GM12878 (cell line): Measurements from ENCODE around the gene SMPD2. TPM values are rescaled to one million over a fixed set of nuclear protein-coding genes. Genes with fewer than 3 reads are reported as not detected.

Experiments
- ATAC-seq: fragments of 200-7000 bp; cut with Tn5 transposase; 3 replicates; pipeline ENCODE4 v1.9.1; 2020; ENCODE audit warnings: mild to moderate bottlenecking, moderate library complexity
- BruUV-seq: library from RNA; stranded (reverse); fragments of 400-500 nt; replicated peaks from 2 replicates; lab custom pipeline; 2021; lab: Mats Ljungman, UMichigan
- CTCF ChIA-PET: fragments of 300-600 bp; sonication (Branson Sonifier 250); formaldehyde crosslinking; extraction: SDS; loops from one replicate; lab custom pipeline; 2021; ENCODE audit warnings: inconsistent platforms; lab: Yijun Ruan, JAX
- POLR2A ChIA-PET: fragments of 350-600 bp; formaldehyde crosslinking; extraction: SDS; loops from one replicate; lab custom pipeline; 2021; ENCODE audit warnings: inconsistent platforms; lab: Charles Lee
- RAD21 ChIA-PET: fragments of 300-600 bp; sonication (Branson Sonifier 250); formaldehyde crosslinking; loops from one replicate; lab custom pipeline; 2023; ENCODE audit warnings: antibody characterized with exemption; ENCODE audit not compliant: unreplicated experiment; lab: Charles Lee
- SMC1A ChIA-PET: fragments of 300-600 bp; sonication (Branson Sonifier 250); formaldehyde crosslinking; loops from one replicate; lab custom pipeline; 2023; ENCODE audit not compliant: unreplicated experiment, uncharacterized antibody; lab: Charles Lee
- DNase-seq: peaks from one replicate; pipeline ENCODE4 v3.0.0-alpha.2; 2011; ENCODE audit warnings: low read depth, low spot score
- FAIRE-seq: peaks from 3 replicates; lab custom pipeline; 2011; peaks lifted over from hg19 to GRCh38; lab: Jason Lieb, UNC
- H2AFZ ChIP-seq: 2 replicates; pipeline ENCODE4 v1.6.0; 2011; ENCODE audit warnings: low read depth, low read length, control low read depth; ENCODE audit not compliant: control insufficient read depth
- H3K27ac ChIP-seq: 2 replicates; pipeline ENCODE4 v1.5.1; 2011; ENCODE audit warnings: control low read depth; ENCODE audit not compliant: control insufficient read depth, insufficient read depth
- H3K27me3 ChIP-seq, 2 experiments: replicated peaks in 1 of 2; 2 replicates each; pipeline versions ENCODE4 v1.6.0 to v1.6.1; 2011; ENCODE audit warnings: low read length in 1 of 2; ENCODE audit not compliant: control insufficient read depth in 2 of 2, insufficient read depth in 2 of 2
- H3K36me3 ChIP-seq, 2 experiments: 2 replicates each; pipeline ENCODE4 v1.5.1; 2011; ENCODE audit warnings: low read length in 1 of 2; ENCODE audit not compliant: control insufficient read depth in 2 of 2, insufficient read depth in 2 of 2
- H3K4me1 ChIP-seq: 2 replicates; pipeline ENCODE4 v1.6.1; 2011; ENCODE audit warnings: mild to moderate bottlenecking, low read length, moderate library complexity, mixed read lengths; ENCODE audit not compliant: control insufficient read depth, insufficient read depth
- H3K4me2 ChIP-seq: 2 replicates; pipeline ENCODE4 v1.6.0; 2011; ENCODE audit warnings: control low read depth; ENCODE audit not compliant: control insufficient read depth, insufficient read depth
- H3K4me3 ChIP-seq: fragments of 200-600 bp; sonication (generic); 2 replicates; pipeline ENCODE4 v1.5.1; 2016
- H3K79me2 ChIP-seq: 2 replicates; pipeline ENCODE4 v1.6.0; 2011; ENCODE audit warnings: low read length; ENCODE audit not compliant: control insufficient read depth, insufficient read depth
- H3K9ac ChIP-seq: 2 replicates; pipeline ENCODE4 v1.8.0; 2011; ENCODE audit warnings: low read length, control low read depth, mixed read lengths; ENCODE audit not compliant: control insufficient read depth, insufficient read depth
- H3K9me3 ChIP-seq: replicated peaks from 3 replicates; pipeline ENCODE4 v1.5.1; 2011; ENCODE audit warnings: mild to moderate bottlenecking, low read length; ENCODE audit not compliant: control insufficient read depth, insufficient read depth
- H4K20me1 ChIP-seq: 2 replicates; pipeline ENCODE4 v1.6.0; 2011; ENCODE audit not compliant: control insufficient read depth, insufficient read depth
- BRCA1 ChIP-seq: IDR thresholded peaks from 2 replicates; pipeline ENCODE4 v1.6.1; 2011; ENCODE audit warnings: low read depth, low read length, improper control_type of control experiment
- CEBPZ ChIP-seq: fragments of 150-350 bp; IDR thresholded peaks from 2 replicates; pipeline ENCODE4 v1.6.1; 2016; ENCODE audit warnings: low read depth, low read length
- CREB1 ChIP-seq: IDR thresholded peaks from 2 replicates; pipeline ENCODE4 v1.6.1; 2012; ENCODE audit warnings: low read depth, mild to moderate bottlenecking, inconsistent platforms
- EP300 ChIP-seq, 2 experiments: fragments of 150-350 bp in 1 of 2; IDR thresholded peaks; 2 replicates each; pipeline ENCODE4 v1.6.1; 2011 to 2012; ENCODE audit warnings: low read depth in 2 of 2, low read length in 2 of 2, borderline replicate concordance in 1 of 2, improper control_type of control experiment in 1 of 2, inconsistent platforms in 1 of 2; ENCODE audit not compliant: control insufficient read depth in 1 of 2
- ESRRA ChIP-seq: IDR thresholded peaks from 2 replicates; pipeline ENCODE4 v1.6.1; 2012; ENCODE audit warnings: mild to moderate bottlenecking, low read length, improper control_type of control experiment
- HSF1 ChIP-seq: fragments of 150-350 bp; IDR thresholded peaks from 2 replicates; pipeline ENCODE4 v1.6.1; 2014; ENCODE audit warnings: mild to moderate bottlenecking, low read depth, low read length
- IKZF2 ChIP-seq, 2 experiments: fragments of 450-650 bp; IDR thresholded peaks; 2 replicates each; pipeline ENCODE4 v1.6.1; 2017; ENCODE audit warnings: mild to moderate bottlenecking in 2 of 2, moderate library complexity in 2 of 2
- MEF2B ChIP-seq: fragments of 450-650 bp; IDR thresholded peaks from 2 replicates; pipeline ENCODE4 v1.6.1; 2018; ENCODE audit warnings: mild to moderate bottlenecking, moderate library complexity; ENCODE audit not compliant: partially characterized antibody, poor library complexity, severe bottlenecking
- MTA3 ChIP-seq: IDR thresholded peaks from 2 replicates; pipeline ENCODE4 v1.6.1; 2012; ENCODE audit warnings: low read length, inconsistent platforms, borderline replicate concordance
- MXI1 ChIP-seq: fragments of 150-350 bp; IDR thresholded peaks from 2 replicates; pipeline ENCODE4 v1.6.1; 2011; ENCODE audit warnings: low read depth, mild to moderate bottlenecking, inconsistent platforms, low read length, improper control_type of control experiment
- PAX5 ChIP-seq: IDR thresholded peaks from 2 replicates; pipeline ENCODE4 v1.6.1; 2011; ENCODE audit warnings: low read depth, low read length, borderline replicate concordance
- PML ChIP-seq: IDR thresholded peaks from 2 replicates; pipeline ENCODE4 v1.6.1; 2012; ENCODE audit warnings: low read length, inconsistent platforms
- RCOR1 ChIP-seq: conservative IDR thresholded peaks from 2 replicates; pipeline ENCODE4 v1.6.1; 2012; ENCODE audit warnings: low read depth, low read length, improper control_type of control experiment
- RUNX3 ChIP-seq: IDR thresholded peaks from 2 replicates; pipeline ENCODE4 v1.6.1; 2012; ENCODE audit warnings: low read length, inconsistent platforms
- SMC3 ChIP-seq: IDR thresholded peaks from 2 replicates; pipeline ENCODE4 v1.6.1; 2011; ENCODE audit warnings: low read length, improper control_type of control experiment, borderline replicate concordance
- ZNF384 ChIP-seq: IDR thresholded peaks from 2 replicates; pipeline ENCODE4 v1.6.1; 2012; ENCODE audit warnings: low read depth, mild to moderate bottlenecking, low read length, improper control_type of control experiment, borderline replicate concordance
- WGBS: methylation state at CpG from one replicate; pipeline ENCODE4 v1.1.6; 2016; ENCODE audit warnings: low lambda C conversion rate; ENCODE audit not compliant: insufficient replicate concordance, insufficient coverage; ENCODE audit errors: missing lambda C conversion rate; 5-methylcytosine and 5-hydroxymethylcytosine counted together
- in situ Hi-C: fragments of 300-500 bp; cut with MboI; formaldehyde crosslinking; loops from 9 replicates; pipeline ENCODE4 v1.14.3; 2018; ENCODE audit warnings: mixed read lengths
- intact Hi-C: fragments of 100-400 bp; cut with micrococcal nuclease; formaldehyde crosslinking; loops from one replicate; pipeline ENCODE4 v1.14.2; 2022; ENCODE audit not compliant: unreplicated experiment
- polyA plus RNA-seq, 11 experiments: library from polyadenylated mRNA; depleted of rRNA in 4 of 11; unstranded in 6 of 11; stranded (reverse) in 5 of 11; fragments of >200 nt; fragmentation: Nextera tagmentation in 4 of 11; fragmentation: Illumina TruSeq in 1 of 11; extraction: Ambion mirVana in 4 of 11; extraction: Trizol in 1 of 11; gene quantifications; 1 replicate in 1 of 11; 2 replicates in 10 of 11; pipeline versions ENCODE4 v1.2.1 to v1.2.3, GENCODE V29; 2011 to 2016; ENCODE audit warnings: inconsistent platforms in 2 of 11, missing spikeins in 2 of 11, low read depth in 1 of 11
- total RNA-seq, 4 experiments: library from RNA; depleted of rRNA in 3 of 4; stranded (reverse); fragments of >200 nt in 3 of 4; fragmentation: Illumina TruSeq in 1 of 4; extraction: Trizol in 1 of 4; gene quantifications; 2 replicates each; pipeline versions ENCODE4 v1.2.1 to v1.2.3, GENCODE V29; 2013 to 2021

SMPD2 gene
- total and polyA plus RNA-seq, 10 of the 15 experiments (the other 5 are each of a cell fraction or from before 2014, with no cell fraction given): 0.06 to 15.4 (median 9.7) TPM

GRCh38 chr6:109472132-109472995, 31.8 kb downstream of the SMPD2 start:
- H3K36me3 ChIP-seq: peaks cover 12 to 24% of the 10 kb centered on the region in 2 experiments
- no peaks in the 10 kb centered on the region; the same call in 1 of the 2 replicates for H4K20me1 ChIP-seq
- peaks cover 28% of the 10 kb centered on the region for H3K4me1 ChIP-seq
- peak overlapping the region; percentile 62 for H3K27ac ChIP-seq
- in situ Hi-C loops: no loop called here
- intact Hi-C loops: loop anchor here (2.0 to 10.0 kb wide), 2 partner anchors 14 to 712 kb away; partner anchors contain the start of gene CDC40
- H3K4me2 ChIP-seq: peak overlapping the region; percentile 83
- FAIRE-seq (no peak), DNase-seq (no peak), ATAC-seq (peak; percentile 81)
- RAD21 ChIA-PET: interaction anchor here (1.6 to 2.5 kb wide), 3 partner anchors 12 to 19 kb away, joined by 4 to 12 read pairs (median 6); no protein-coding TSS in a partner anchor
- no peak overlapping the region for H3K9ac ChIP-seq
- H3K4me3 ChIP-seq: peak overlapping the region; percentile 39; the same call in 1 of the 2 replicates
- SMC1A ChIA-PET: interaction anchor here (0.8 to 3.0 kb wide), 4 partner anchors 8 to 13 kb away, joined by 3 to 16 read pairs (median 8); partner anchors contain the start of gene ZBTB24
- BruUV-seq: no TSS peak
- H3K27me3 ChIP-seq: no peaks in the 10 kb centered on the region
- POLR2A ChIA-PET: interaction anchor here (1.4 kb wide), 1 partner anchor 20 kb away, joined by 3 read pairs; no protein-coding TSS in a partner anchor
- no peaks in the 10 kb centered on the region for H3K9me3 ChIP-seq
- WGBS: 45% methylated on average over 9 of the region's 9 CpGs
- no peak overlapping the region for H2AFZ ChIP-seq
- peaks cover 43% of the 10 kb centered on the region for H3K79me2 ChIP-seq
- CTCF ChIA-PET: interaction anchor here (1.0 to 3.0 kb wide), 6 partner anchors 9 to 18 kb away, joined by 3 to 13 read pairs (median 7); partner anchors contain the start of gene ZBTB24
- TF ChIP-seq ZNF384 (no peak), MTA3 (no peak), PML (no peak), BRCA1 (no peak), SMC3 (no peak), IKZF2 (IDR thresholded peaks at IDR 0.05) (peak in 1 of 2 experiments; percentile 49; a peak in 2 of 4 replicates), HSF1 (no peak), CEBPZ (no peak), RCOR1 (no peak), MXI1 (0 out of 2 replicates have a peak, but pooled peaks have one; percentile 22), PAX5 (no peak), RUNX3 (peak; percentile 53; the same call in 1 of the 2 replicates), ESRRA (no peak), EP300 (IDR thresholded peaks at IDR 0.05; ENCODE audit: borderline replicate concordance in 1 of 2, control insufficient read depth in 1 of 2, low read depth in 2 of 2, low read length in 2 of 2) (no peak; a peak in 1 of 4 replicates), CREB1 (0 out of 2 replicates have a peak, but pooled peaks have one; percentile 19), MEF2B (peak; percentile 89)
